ENCODE data around the gene HHATL.

The HHATL gene

DNA sequence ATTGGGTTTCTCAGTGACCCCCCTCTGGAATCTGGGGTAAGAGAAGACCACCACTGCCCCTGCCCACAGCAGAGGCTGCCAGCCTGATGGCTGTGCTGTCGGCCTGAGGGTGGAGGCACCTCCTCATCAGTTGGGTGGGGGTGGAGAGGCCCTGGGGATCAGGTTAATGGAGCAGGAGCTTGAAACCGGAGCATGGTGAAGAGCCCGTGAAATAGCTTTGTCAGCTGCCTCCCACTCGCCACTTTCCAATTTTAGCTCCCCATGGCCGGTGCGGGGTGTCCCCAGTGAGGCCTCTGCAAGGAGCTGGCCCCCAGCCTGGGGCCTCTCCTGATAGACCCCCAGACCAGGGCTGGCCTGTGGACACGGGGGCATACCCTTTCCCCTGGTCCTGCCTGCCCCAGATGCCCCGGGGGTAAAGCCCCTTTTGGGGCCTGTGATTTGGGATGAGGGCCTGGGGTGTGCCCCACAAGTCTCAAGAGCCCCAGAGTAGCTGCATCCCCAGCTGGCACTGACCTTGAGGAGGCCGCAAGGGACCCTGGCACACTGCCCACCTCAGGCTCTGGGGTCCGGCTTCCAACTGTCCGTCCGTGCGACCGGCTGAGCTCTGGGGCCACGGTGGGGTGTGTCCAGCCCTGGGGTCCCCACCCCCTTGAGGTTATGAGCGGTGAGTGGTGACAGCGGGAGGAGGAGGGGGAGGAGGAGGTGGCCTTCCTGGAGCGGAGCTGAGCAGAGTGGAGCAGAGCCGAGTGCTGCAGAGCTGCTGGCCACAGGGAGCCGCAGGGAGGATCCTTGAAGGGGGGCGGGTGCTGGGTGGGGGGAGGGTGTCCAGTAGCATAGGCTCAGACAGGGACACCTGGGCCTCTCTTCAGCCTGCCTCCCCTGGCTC lies at the start of gene HHATL:
HHATL (minus strand) TSS at position 733 of the 886 bp plus-strand sequence. CDS start 1,972 bp downstream, outside the sequence.
- no peak for DNase-seq (ENCODE audit: low read depth, low spot score)

- no peak for DNase-seq (ENCODE audit: low read depth, low spot score)
Observed at GRCh38 chr3:42751609-42752008, 49.0 kb upstream of the HHATL start.

DNA sequence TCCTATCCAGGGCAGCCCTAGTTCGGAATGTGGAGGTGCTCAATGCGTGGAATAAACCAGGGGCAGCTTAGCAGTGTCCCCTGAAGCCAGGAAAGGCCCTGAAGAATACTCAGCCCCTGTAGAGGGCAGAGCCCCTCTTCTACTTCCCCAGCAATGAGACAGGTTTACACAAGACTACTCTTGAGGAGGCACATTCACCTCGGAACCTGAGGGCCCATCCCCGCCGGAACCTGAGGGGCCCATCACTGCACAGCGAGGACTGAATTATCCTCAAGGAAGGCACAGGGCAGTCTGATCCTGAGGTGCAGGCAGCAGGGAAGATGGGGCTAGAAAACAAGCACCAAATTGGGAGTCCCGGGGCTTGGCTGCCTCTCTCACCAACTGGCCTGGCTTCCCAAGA lies 48.2 kb upstream of the HHATL start:
- DNase-seq (ENCODE audit: low read depth, low spot score): no peak

DNA sequence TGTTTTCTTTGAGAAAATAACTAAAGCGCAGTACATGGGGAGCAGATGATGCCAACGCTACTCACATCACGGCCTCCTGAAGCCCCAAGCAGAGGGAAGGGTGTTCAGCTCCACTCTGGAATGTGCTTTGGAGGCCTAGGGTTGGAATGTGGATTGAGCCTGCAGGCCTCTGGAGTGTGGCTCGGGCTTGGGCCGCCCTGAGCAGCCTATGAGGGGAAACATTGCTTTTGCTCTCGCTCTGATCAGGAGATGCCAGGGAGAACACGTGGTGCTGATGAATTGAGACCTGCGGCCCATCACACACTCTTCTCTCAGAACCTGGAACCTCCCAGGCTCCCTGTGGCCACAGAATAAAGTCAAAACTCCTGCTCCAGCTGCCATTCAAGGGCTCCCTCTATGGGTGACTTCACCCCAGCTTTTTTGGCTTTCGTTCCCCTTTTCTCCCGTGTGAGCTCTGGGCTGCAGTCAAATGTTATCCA lies 47.2 kb upstream of the HHATL start:
- DNase-seq (ENCODE audit: low read depth, low spot score): peak; percentile 32

GRCh38 chr3:42749025-42749752 lies 46.6 kb upstream of the HHATL start:
- no peak for DNase-seq (ENCODE audit: low read depth, low spot score)

GRCh38 chr3:42747581-42747980 lies 45.0 kb upstream of the HHATL start:
- DNase-seq (ENCODE audit: low read depth, low spot score): no peak

- peak; percentile 83 for DNase-seq (ENCODE audit: low read depth, low spot score)
Observed at GRCh38 chr3:42746455-42747450, 44.2 kb upstream of the HHATL start.

GRCh38 chr3:42745776-42746454 lies 43.3 kb upstream of the HHATL start:
- DNase-seq (ENCODE audit: low read depth, low spot score): peak; percentile 42

GRCh38 chr3:42745291-42745745 lies 42.7 kb upstream of the HHATL start:
- no peak for DNase-seq (ENCODE audit: low read depth, low spot score)

DNA sequence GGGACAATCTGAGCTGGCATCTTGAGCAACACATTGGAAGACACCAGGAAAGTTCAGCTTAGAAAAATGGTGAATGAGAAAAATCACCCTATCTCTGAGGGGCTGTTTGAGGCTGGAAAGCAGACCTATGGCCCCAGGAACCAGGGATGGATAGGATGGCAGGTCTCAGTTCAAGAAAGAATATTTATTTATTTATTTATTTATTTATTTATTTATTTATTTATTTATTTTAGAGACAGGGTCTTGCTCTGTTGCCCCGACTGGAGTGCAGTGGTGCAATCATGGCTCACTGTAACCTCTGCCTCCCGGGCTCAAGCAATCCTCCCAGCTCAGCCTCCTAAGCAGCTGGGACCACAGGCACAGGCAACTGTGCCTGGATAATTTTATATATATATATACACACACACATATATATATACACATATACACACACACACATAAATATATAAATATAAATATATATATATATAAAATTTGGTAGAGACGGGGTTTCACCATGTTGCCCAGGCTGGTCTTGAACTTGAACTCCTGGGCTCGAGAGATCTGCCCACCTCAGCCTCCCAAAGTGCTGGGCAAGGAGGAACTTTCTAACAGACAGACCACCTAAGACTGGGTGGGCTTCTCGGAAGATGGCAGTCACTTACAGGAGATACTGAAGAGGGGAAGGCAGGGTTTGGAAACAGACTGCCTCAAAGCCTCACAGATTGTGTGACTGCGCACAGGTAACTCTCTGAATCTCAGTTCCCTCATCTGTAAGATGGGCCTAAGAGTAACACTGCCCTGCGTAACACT lies 40.8 kb upstream of the HHATL start:
- DNase-seq (ENCODE audit: low read depth, low spot score): no peak

DNA sequence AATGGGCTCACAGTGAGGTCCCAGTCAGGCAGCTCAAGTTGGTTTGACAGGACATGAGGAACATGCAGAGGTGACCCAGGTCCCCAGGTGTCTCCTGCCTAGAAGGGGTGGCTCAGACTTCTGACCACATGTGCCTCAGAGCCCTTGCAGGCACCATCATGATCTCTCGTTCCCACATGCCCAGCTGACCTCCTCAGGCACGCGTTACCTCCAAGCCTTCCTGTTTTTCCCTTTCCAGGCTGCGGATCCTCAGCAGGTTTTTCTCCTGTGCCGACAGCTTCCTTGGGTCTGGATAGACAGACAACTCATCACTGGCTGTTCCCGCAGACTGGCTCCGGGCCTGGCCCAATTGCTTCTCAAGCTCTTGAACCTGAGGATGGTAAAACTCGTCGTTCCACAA lies 40.1 kb upstream of the HHATL start:
- no peak for DNase-seq (ENCODE audit: low read depth, low spot score)

DNA sequence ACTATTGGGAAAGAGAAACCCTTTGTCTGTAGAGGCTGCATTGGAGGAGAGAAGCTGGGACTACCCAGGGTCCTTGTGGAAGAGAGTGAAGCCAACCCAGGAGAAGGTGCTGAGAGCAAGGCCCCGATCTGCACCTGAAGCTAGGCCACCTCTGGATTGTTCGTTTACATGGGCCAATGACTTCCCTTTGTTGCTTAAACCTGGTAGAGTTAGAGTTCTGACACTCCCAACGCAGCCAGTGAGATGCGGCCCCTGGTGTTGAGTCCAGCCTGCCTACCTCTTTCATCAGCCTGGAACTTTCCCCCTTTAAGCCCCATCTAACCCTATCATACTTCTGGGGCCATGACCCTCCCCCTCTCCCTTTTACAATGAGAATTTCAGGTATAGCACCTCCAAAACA lies 39.7 kb upstream of the HHATL start:
- no peak for DNase-seq (ENCODE audit: low read depth, low spot score)

GRCh38 chr3:42741796-42742195 lies 39.2 kb upstream of the HHATL start:
- no peak for DNase-seq (ENCODE audit: low read depth, low spot score)

- DNase-seq (ENCODE audit: low read depth, low spot score): no peak
Observed at GRCh38 chr3:42739401-42740158, 37.0 kb upstream of the HHATL start.

DNA sequence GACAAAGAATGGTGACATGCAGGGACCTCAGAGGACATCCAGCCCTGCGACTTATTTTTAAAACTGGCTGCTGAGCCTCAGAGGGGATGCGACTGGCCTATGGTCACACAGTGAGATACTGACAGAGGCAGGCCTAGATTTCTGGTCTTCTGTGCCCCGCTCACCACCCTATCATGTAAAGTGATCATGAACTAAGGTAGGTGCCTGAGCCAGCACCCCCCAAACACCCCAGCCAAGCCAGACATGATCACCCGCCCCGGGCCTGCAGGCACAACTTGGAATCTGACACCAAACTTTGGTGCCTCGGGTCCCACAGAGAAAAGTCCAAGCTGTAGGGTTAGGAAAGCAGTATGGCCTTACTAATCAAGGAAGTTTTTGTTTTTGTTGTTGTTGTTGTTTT lies 33.9 kb upstream of the HHATL start:
- no peak for DNase-seq (ENCODE audit: low read depth, low spot score)

DNA sequence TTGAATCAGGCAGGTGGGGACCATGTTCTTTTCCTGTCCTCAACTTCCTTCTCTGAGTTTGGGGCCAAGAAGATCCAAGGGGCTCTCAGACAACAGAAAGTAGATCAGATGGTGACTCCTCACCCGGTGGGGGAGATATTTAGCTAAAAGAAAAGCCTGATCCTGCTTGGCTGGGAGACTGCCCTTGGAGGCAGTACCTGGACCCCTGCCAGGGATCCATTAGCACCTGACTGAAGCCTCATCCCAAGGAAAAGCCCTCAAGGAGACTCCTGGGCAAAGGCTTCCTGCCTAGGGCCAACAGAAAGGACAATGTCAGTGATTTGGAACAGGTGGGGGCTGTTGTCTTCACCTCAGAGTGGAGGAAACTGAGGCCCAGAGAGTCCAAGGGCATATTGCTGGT lies 33.5 kb upstream of the HHATL start:
- no peak for DNase-seq (ENCODE audit: low read depth, low spot score)

DNA sequence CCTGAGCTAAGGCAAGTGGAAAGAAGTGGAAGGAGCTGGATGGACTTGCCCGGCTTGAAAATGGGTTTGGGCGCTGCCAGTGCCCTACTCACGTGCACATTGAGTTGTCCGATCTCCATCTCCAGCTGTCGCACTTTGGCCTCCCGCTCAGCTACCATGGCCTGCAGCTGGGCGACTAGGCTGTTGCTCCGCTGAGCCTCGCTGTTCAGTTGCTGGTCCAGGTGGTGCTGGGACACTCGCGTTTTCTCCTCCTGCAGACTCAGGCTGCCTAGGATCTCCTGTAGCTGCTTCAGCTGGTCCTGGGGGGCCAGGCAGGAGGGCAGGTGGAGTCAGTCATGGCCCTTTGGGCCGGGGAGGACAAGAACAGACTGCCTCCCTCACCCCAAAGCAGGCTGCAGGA lies 33.0 kb upstream of the HHATL start:
- no peak for DNase-seq (ENCODE audit: low read depth, low spot score)

GRCh38 chr3:42735019-42735418 lies 32.4 kb upstream of the HHATL start:
- no peak for DNase-seq (ENCODE audit: low read depth, low spot score)

GRCh38 chr3:42734263-42734860 lies 31.8 kb upstream of the HHATL start:
- DNase-seq (ENCODE audit: low read depth, low spot score): no peak
